ENCODE data around the gene GSC. TPM values are rescaled to one million over a fixed set of nuclear protein-coding genes. Genes with fewer than 3 reads are reported as not detected.

Gene GSC
- total and polyA plus RNA-seq, 2 donors from 2014 or later = not detected

GRCh38 chr14:94770251-94770749 is 387 bp upstream of the GSC start:
- intact Hi-C loops (cut with DNase I) = no loop called here
- Histone ChIP-seq H3K4me3 (ENCODE audit: low read length in 3 of 3) (peak overlapping the region in 1 of 3 donors; percentile 37), H3K9ac (ENCODE audit: low read length in 3 of 3) (no peak overlapping the region), H3K36me3 (ENCODE audit: control insufficient read depth in 2 of 3, insufficient read depth in 3 of 3, low read length in 3 of 3) (no peaks in the 10 kb centered on the region), H3K27ac (ENCODE audit: low read depth in 2 of 2, low read length in 2 of 2) (no peak overlapping the region), H3K27me3 (ENCODE audit: control insufficient read depth, insufficient read depth, low read length) (peaks cover 75% of the 10 kb centered on the region), H3K4me1 (ENCODE audit: control insufficient read depth in 2 of 3, insufficient read depth in 2 of 3, low read depth in 1 of 3, low read length in 3 of 3) (peaks cover 0 to 3% (median 0%) of the 10 kb centered on the region in 3 donors), H3K9me3 (ENCODE audit: control insufficient read depth in 2 of 3, insufficient read depth in 1 of 3, low read length in 3 of 3) (no peaks in the 10 kb centered on the region)
- no peak for FAIRE-seq
- TF ChIP-seq, protein P1, sequence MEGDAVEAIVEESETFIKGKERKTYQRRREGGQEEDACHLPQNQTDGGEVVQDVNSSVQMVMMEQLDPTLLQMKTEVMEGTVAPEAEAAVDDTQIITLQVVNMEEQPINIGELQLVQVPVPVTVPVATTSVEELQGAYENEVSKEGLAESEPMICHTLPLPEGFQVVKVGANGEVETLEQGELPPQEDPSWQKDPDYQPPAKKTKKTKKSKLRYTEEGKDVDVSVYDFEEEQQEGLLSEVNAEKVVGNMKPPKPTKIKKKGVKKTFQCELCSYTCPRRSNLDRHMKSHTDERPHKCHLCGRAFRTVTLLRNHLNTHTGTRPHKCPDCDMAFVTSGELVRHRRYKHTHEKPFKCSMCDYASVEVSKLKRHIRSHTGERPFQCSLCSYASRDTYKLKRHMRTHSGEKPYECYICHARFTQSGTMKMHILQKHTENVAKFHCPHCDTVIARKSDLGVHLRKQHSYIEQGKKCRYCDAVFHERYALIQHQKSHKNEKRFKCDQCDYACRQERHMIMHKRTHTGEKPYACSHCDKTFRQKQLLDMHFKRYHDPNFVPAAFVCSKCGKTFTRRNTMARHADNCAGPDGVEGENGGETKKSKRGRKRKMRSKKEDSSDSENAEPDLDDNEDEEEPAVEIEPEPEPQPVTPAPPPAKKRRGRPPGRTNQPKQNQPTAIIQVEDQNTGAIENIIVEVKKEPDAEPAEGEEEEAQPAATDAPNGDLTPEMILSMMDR (IDR thresholded peaks at IDR 0.05; ENCODE audit: borderline replicate concordance, extremely low read depth, insufficient read depth) = no peak
- DNase-seq = peak in 3 of 5 donors; percentile 15 to 75 (median 56)

DNA sequence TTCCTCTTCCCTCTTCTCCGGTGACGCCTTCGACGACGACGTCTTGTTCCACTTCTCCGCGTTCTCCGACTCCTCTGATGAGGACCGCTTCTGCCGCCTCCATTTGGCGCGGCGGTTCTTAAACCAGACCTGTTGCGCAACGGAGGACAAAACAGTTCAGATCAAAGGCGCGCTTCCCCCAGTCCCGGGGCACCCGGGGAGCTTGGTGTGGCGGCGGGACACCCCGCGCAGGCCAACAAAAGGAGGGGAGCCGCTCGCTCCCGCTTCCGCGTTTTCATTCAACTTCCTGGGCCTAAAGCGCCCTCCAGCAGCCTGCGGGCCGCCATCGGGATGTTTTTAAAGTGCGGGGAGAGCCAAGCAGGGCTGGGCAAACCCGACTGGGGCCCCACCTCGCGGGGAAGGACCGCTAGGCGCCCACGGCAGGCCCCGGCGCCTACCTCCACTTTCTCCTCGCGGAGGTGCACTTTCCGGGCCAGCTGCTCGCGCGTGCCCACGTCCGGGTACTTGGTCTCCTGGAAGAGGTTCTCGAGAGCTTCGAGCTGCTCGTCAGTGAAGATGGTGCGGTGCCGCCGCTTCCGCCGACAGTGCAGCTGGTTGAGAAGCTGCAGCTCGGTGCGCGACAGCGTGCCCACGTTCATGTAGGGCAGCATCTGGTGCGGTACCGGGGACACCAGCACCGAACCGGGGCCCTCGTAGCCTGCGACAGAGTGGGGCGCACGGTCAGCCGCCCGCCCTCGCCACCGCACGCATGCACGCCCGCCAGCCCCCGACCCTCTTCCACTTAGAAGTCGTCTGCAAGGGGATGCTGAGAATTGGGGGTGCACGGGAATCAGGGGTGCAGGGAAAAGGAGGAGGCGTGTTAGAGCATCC is 1.2 kb downstream of the GSC start:
- Histone ChIP-seq H3K9me3 (ENCODE audit: control insufficient read depth in 2 of 3, insufficient read depth in 1 of 3, low read length in 3 of 3) (no peaks in the 10 kb centered on the region), H3K27ac (ENCODE audit: low read depth in 2 of 2, low read length in 2 of 2) (no peak overlapping the region), H3K9ac (ENCODE audit: low read length in 3 of 3) (no peak overlapping the region), H3K4me3 (ENCODE audit: low read length in 3 of 3) (peak overlapping the region in 1 of 3 donors; percentile 21), H3K36me3 (ENCODE audit: control insufficient read depth in 2 of 3, insufficient read depth in 3 of 3, low read length in 3 of 3) (no peaks in the 10 kb centered on the region), H3K4me1 (ENCODE audit: control insufficient read depth in 2 of 3, insufficient read depth in 2 of 3, low read depth in 1 of 3, low read length in 3 of 3) (peaks cover 0 to 3% (median 0%) of the 10 kb centered on the region in 3 donors), H3K27me3 (ENCODE audit: control insufficient read depth, insufficient read depth, low read length) (peaks cover 68% of the 10 kb centered on the region)
- DNase-seq (peak in 3 of 5 donors; percentile 38 to 54 (median 51)), FAIRE-seq (no peak)
- TF ChIP-seq, protein P1 (IDR thresholded peaks at IDR 0.05; ENCODE audit: borderline replicate concordance, extremely low read depth, insufficient read depth) = no peak
- intact Hi-C loops (cut with DNase I) = no loop called here

DNA sequence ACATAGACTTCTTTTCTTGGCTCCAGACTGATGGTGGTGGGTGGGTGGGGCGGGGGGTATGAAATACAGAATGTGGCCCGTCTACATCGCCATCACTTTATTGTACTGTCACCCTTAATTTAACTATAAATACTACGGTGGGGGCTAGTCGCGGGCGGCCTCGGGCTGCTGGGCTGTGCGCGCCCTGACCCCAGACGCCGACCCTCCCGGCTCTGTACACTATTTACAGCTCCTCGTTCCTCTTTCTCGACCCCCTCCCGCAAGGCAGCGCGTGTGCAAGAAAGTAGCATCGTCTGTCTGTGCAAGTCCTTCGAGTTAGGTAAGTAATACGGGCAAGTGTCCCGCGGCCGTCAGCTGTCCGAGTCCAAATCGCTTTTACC is 1.8 kb downstream of the GSC start:
- no peak overlapping the region for H3K4me3 ChIP-seq (ENCODE audit: low read length in 3 of 3)

More for the DNA sequence above, 1.8 kb downstream of the GSC start:
- intact Hi-C loops (cut with DNase I) = no loop called here
- H3K27ac ChIP-seq (ENCODE audit: low read depth in 2 of 2, low read length in 2 of 2) = no peak overlapping the region
- no peak for FAIRE-seq
- DNase-seq = no peak
- no peaks in the 10 kb centered on the region for H3K9me3 ChIP-seq (ENCODE audit: control insufficient read depth in 2 of 3, insufficient read depth in 1 of 3, low read length in 3 of 3)
- peaks cover 0 to 3% (median 0%) of the 10 kb centered on the region in 3 donors for H3K4me1 ChIP-seq (ENCODE audit: control insufficient read depth in 2 of 3, insufficient read depth in 2 of 3, low read depth in 1 of 3, low read length in 3 of 3)
- no peak overlapping the region for H3K9ac ChIP-seq (ENCODE audit: low read length in 3 of 3)
- no peaks in the 10 kb centered on the region for H3K36me3 ChIP-seq (ENCODE audit: control insufficient read depth in 2 of 3, insufficient read depth in 3 of 3, low read length in 3 of 3)
- TF ChIP-seq, protein P1 (IDR thresholded peaks at IDR 0.05; ENCODE audit: borderline replicate concordance, extremely low read depth, insufficient read depth) = no peak
- peaks cover 67% of the 10 kb centered on the region for H3K27me3 ChIP-seq (ENCODE audit: control insufficient read depth, insufficient read depth, low read length)

Data from kidney (tissue), 14 donors.